Measurements from ENCODE around the gene LHCGR.

Gene LHCGR

DNA sequence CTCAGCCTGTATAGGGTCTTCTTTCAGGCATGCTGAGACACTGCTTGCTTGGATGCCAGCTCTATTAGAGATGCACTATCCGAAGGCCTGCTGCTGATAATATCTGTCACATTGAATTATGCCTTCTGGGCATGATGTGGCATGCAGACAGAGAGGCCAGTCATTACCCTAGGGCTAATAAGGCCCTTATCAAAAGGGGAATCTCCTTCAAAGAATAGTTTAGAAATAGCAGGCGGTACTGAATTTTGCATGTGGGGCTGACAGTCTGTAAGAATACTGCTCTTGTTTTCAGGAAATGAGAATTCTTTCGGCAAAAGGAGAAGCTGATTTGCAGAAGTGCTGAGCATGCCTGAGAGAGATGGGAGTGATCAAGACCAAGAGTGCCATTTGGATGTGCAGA lies 13.1 kb upstream of the LHCGR start:
- TF ChIP-seq YY1 (tag by site-specific recombination; IDR thresholded peaks at IDR 0.05) (no peak), MEIS1 (CRISPR knock-in tag; IDR thresholded peaks at IDR 0.05; ENCODE audit: borderline replicate concordance) (peak; percentile 57; the same call in 1 of the 2 replicates)
- no peak overlapping the region for H3K4me3 ChIP-seq (ENCODE audit: low read depth, low read length)
- no peaks in the 10 kb centered on the region; the same call in 1 of the 2 replicates for H3K4me1 ChIP-seq (ENCODE audit: control insufficient read depth, insufficient read depth, low read length)
- H3K9me3 ChIP-seq (ENCODE audit: control insufficient read depth, insufficient read depth, low read depth, low read length): no peaks in the 10 kb centered on the region
- H3K27ac ChIP-seq (ENCODE audit: extremely low read depth, low read depth, low read length): no peak overlapping the region
- ChIA-PET POLR2A (no interaction called here), CTCF (no interaction called here)
- H3K36me3 ChIP-seq (ENCODE audit: control insufficient read depth in 2 of 2, insufficient read depth in 1 of 2, low read length in 2 of 2): no peaks in the 10 kb centered on the region

DNA sequence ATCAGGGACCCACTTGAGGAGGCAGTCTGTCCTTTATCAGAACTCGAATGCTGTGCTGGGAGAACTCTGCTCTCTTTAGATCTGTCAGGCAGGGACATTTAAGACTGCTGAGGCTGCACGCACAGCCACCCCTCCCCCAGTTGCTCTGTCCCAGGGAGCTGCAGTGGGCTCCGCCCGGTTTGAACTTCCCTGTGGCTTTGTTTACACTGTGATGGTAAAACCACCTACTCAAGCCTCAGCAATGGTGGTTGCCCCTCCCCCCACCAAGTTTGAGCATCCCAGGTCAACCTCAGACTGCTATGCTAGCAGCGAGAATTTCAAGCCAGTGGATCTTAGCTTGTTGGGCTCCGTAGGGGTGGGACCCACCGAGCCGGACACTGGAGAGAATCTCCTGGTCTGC lies 11.8 kb upstream of the LHCGR start:
- ChIA-PET CTCF (no interaction called here), POLR2A (no interaction called here)
- Histone ChIP-seq H3K27ac (ENCODE audit: extremely low read depth, low read depth, low read length) (no peak overlapping the region), H3K9me3 (ENCODE audit: control insufficient read depth, insufficient read depth, low read depth, low read length) (no peaks in the 10 kb centered on the region), H3K4me3 (ENCODE audit: low read depth, low read length) (no peak overlapping the region), H3K36me3 (ENCODE audit: control insufficient read depth in 2 of 2, insufficient read depth in 1 of 2, low read length in 2 of 2) (no peaks in the 10 kb centered on the region), H3K4me1 (ENCODE audit: control insufficient read depth, insufficient read depth, low read length) (no peaks in the 10 kb centered on the region; the same call in 1 of the 2 replicates)
- TF ChIP-seq, protein P1, sequence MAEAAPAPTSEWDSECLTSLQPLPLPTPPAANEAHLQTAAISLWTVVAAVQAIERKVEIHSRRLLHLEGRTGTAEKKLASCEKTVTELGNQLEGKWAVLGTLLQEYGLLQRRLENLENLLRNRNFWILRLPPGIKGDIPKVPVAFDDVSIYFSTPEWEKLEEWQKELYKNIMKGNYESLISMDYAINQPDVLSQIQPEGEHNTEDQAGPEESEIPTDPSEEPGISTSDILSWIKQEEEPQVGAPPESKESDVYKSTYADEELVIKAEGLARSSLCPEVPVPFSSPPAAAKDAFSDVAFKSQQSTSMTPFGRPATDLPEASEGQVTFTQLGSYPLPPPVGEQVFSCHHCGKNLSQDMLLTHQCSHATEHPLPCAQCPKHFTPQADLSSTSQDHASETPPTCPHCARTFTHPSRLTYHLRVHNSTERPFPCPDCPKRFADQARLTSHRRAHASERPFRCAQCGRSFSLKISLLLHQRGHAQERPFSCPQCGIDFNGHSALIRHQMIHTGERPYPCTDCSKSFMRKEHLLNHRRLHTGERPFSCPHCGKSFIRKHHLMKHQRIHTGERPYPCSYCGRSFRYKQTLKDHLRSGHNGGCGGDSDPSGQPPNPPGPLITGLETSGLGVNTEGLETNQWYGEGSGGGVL (tag by site-specific recombination; IDR thresholded peaks at IDR 0.05): no peak
- TF ChIP-seq, protein P2, sequence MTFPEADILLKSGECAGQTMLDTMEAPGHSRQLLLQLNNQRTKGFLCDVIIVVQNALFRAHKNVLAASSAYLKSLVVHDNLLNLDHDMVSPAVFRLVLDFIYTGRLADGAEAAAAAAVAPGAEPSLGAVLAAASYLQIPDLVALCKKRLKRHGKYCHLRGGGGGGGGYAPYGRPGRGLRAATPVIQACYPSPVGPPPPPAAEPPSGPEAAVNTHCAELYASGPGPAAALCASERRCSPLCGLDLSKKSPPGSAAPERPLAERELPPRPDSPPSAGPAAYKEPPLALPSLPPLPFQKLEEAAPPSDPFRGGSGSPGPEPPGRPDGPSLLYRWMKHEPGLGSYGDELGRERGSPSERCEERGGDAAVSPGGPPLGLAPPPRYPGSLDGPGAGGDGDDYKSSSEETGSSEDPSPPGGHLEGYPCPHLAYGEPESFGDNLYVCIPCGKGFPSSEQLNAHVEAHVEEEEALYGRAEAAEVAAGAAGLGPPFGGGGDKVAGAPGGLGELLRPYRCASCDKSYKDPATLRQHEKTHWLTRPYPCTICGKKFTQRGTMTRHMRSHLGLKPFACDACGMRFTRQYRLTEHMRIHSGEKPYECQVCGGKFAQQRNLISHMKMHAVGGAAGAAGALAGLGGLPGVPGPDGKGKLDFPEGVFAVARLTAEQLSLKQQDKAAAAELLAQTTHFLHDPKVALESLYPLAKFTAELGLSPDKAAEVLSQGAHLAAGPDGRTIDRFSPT (tag by site-specific recombination; IDR thresholded peaks at IDR 0.05): no peak
- no peak for TF ChIP-seq ZNF391 (tag by site-specific recombination; IDR thresholded peaks at IDR 0.05; ENCODE audit: borderline replicate concordance, low read depth)
- no peak for TF ChIP-seq ZBTB17 (tag by site-specific recombination; IDR thresholded peaks at IDR 0.05)
- TF ChIP-seq, protein P3, sequence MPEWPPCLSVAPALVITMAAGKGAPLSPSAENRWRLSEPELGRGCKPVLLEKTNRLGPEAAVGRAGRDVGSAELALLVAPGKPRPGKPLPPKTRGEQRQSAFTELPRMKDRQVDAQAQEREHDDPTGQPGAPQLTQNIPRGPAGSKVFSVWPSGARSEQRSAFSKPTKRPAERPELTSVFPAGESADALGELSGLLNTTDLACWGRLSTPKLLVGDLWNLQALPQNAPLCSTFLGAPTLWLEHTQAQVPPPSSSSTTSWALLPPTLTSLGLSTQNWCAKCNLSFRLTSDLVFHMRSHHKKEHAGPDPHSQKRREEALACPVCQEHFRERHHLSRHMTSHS (tag by site-specific recombination; IDR thresholded peaks at IDR 0.05): no peak
- no peak for TF ChIP-seq ZNF837 (tag by site-specific recombination; IDR thresholded peaks at IDR 0.05)
- TF ChIP-seq ZNF521 (tag by site-specific recombination; IDR thresholded peaks at IDR 0.05): no peak
- TF ChIP-seq ZNF350 (tag by site-specific recombination; IDR thresholded peaks at IDR 0.05): no peak

DNA sequence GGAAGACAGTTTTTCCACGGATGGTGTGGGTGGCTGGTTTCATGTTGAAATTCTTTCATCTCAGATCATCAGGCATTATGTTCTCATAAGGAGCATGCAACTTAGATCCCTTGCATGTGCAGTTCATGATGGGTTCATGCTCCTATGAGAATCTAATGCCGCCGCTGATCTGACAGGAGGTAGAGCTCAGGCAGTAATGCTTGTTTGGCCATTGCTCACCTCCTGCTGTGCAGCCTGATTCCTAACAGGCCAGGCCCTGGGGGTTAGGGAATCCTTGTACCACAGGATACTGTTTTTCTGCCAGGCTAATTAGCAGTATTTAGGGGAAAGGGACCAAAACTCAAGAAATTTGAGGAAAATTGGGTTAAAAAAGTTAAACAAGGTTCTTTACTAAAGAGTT lies 5.3 kb upstream of the LHCGR start:
- H3K36me3 ChIP-seq (ENCODE audit: control insufficient read depth in 2 of 2, insufficient read depth in 1 of 2, low read length in 2 of 2): no peaks in the 10 kb centered on the region
- no peak overlapping the region for H3K27ac ChIP-seq (ENCODE audit: extremely low read depth, low read depth, low read length)
- ChIA-PET CTCF (no interaction called here), POLR2A (no interaction called here)
- no peak for TF ChIP-seq REPIN1 (tag by site-specific recombination; IDR thresholded peaks at IDR 0.05; ENCODE audit: low read depth)
- TF ChIP-seq ZNF571 (tag by site-specific recombination; IDR thresholded peaks at IDR 0.05): no peak
- TF ChIP-seq, protein P4, sequence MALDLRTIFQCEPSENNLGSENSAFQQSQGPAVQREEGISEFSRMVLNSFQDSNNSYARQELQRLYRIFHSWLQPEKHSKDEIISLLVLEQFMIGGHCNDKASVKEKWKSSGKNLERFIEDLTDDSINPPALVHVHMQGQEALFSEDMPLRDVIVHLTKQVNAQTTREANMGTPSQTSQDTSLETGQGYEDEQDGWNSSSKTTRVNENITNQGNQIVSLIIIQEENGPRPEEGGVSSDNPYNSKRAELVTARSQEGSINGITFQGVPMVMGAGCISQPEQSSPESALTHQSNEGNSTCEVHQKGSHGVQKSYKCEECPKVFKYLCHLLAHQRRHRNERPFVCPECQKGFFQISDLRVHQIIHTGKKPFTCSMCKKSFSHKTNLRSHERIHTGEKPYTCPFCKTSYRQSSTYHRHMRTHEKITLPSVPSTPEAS (tag by site-specific recombination; IDR thresholded peaks at IDR 0.05): no peak
- TF ChIP-seq ZNF140 (tag by site-specific recombination; IDR thresholded peaks at IDR 0.05): no peak
- TF ChIP-seq, protein P5, sequence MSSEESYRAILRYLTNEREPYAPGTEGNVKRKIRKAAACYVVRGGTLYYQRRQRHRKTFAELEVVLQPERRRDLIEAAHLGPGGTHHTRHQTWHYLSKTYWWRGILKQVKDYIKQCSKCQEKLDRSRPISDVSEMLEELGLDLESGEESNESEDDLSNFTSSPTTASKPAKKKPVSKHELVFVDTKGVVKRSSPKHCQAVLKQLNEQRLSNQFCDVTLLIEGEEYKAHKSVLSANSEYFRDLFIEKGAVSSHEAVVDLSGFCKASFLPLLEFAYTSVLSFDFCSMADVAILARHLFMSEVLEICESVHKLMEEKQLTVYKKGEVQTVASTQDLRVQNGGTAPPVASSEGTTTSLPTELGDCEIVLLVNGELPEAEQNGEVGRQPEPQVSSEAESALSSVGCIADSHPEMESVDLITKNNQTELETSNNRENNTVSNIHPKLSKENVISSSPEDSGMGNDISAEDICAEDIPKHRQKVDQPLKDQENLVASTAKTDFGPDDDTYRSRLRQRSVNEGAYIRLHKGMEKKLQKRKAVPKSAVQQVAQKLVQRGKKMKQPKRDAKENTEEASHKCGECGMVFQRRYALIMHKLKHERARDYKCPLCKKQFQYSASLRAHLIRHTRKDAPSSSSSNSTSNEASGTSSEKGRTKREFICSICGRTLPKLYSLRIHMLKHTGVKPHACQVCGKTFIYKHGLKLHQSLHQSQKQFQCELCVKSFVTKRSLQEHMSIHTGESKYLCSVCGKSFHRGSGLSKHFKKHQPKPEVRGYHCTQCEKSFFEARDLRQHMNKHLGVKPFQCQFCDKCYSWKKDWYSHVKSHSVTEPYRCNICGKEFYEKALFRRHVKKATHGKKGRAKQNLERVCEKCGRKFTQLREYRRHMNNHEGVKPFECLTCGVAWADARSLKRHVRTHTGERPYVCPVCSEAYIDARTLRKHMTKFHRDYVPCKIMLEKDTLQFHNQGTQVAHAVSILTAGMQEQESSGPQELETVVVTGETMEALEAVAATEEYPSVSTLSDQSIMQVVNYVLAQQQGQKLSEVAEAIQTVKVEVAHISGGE (tag by site-specific recombination; conservative IDR thresholded peaks at IDR 0.05; ENCODE audit: low read depth): no peak
- no peak for TF ChIP-seq ZNF221 (tag by site-specific recombination; IDR thresholded peaks at IDR 0.05; ENCODE audit: borderline replicate concordance)
- no peak overlapping the region for H3K4me3 ChIP-seq (ENCODE audit: low read depth, low read length)
- H3K4me1 ChIP-seq (ENCODE audit: control insufficient read depth, insufficient read depth, low read length): no peaks in the 10 kb centered on the region
- no peaks in the 10 kb centered on the region for H3K9me3 ChIP-seq (ENCODE audit: control insufficient read depth, insufficient read depth, low read depth, low read length)

Measured in HEK293 (cell line).